Ishikawa (cell line): ENCODE measurements around the gene MIS18BP1.

Source experiments
- CEBPB ChIP-seq: IDR thresholded peaks from 2 replicates; pipeline ENCODE4 v1.6.1; 2012
- CREB1 ChIP-seq: IDR thresholded peaks from 2 replicates; pipeline ENCODE4 v1.6.1; 2012; ENCODE audit warnings: low read depth
- EGR1 ChIP-seq: IDR thresholded peaks from 2 replicates; pipeline ENCODE4 v1.6.1; 2012
- EP300 ChIP-seq: IDR thresholded peaks from 2 replicates; pipeline ENCODE4 v1.6.1; 2012; ENCODE audit warnings: borderline replicate concordance
- FOXM1 ChIP-seq: IDR thresholded peaks from 2 replicates; pipeline ENCODE4 v1.6.1; 2012; ENCODE audit warnings: low read depth, borderline replicate concordance
- NFIC ChIP-seq: IDR thresholded peaks from 2 replicates; pipeline ENCODE4 v1.6.1; 2012
- RAD21 ChIP-seq: IDR thresholded peaks from 2 replicates; pipeline ENCODE4 v1.6.1; 2012; ENCODE audit warnings: low read depth
- TAF1 ChIP-seq: IDR thresholded peaks from 2 replicates; pipeline ENCODE4 v1.6.1; 2012; ENCODE audit warnings: low read depth, mild to moderate bottlenecking
- TCF12 ChIP-seq: IDR thresholded peaks from 2 replicates; pipeline ENCODE4 v1.6.1; 2012; ENCODE audit warnings: low read depth
- TEAD4 ChIP-seq: IDR thresholded peaks from 2 replicates; pipeline ENCODE4 v1.6.1; 2012
- YY1 ChIP-seq: IDR thresholded peaks from 2 replicates; pipeline ENCODE4 v1.6.1; 2012; ENCODE audit warnings: low read depth
- ZBTB7A ChIP-seq: IDR thresholded peaks from 2 replicates; pipeline ENCODE4 v1.6.1; 2012; ENCODE audit warnings: low read depth
- TF ChIP-seq, protein P1 (sequence below): IDR thresholded peaks from 2 replicates; pipeline ENCODE4 v1.6.1; 2012
- TF ChIP-seq, protein P2 (sequence below): IDR thresholded peaks from 2 replicates; pipeline ENCODE4 v1.6.1; 2012
- TF ChIP-seq, protein P3 (sequence below): IDR thresholded peaks from 2 replicates; pipeline ENCODE4 v1.6.1; 2012; ENCODE audit warnings: low read depth, mild to moderate bottlenecking

The MIS18BP1 gene

DNA sequence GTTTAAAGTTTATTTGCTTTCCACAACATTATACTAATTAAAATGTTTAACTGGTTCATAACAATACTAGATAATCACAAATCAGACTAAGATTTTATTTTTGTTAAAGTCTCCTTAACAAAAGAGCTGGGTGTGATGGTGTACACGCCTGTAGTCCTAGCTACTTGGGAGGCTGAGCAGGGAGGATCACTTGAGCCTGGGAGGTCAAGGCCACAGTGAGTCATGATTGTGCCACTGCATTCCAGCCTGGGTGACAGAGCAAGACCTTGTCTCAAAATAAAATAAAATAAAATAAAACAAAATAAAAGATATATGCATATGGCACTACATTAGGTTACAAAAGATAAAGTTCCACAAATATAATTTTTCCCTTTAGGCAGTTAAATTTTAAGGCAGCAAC, 5.6 kb downstream of the MIS18BP1 start:
- TF ChIP-seq EP300 (no peak), CEBPB (no peak), FOXM1 (no peak), TAF1 (no peak), CREB1 (no peak)
- TF ChIP-seq, protein P1, sequence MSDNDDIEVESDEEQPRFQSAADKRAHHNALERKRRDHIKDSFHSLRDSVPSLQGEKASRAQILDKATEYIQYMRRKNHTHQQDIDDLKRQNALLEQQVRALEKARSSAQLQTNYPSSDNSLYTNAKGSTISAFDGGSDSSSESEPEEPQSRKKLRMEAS: no peak

DNA sequence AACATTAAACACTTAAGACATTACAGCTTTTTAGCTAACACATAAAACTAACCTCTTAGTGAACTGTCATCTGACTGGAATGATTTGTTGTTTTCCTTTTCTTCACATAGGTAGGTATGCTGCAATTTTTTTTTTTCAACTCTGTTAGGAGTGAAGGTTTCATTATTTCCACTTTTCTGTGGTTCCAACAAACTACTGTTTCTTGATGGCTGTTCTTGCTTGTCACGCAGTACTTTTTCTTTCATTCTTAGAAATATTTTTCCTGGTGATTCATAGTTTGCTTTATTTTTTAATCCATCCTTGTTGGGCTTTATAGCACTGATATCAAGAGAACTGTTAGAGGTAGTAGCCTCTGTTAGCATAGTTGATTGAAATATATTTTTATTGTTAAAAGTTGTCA, 6.3 kb downstream of the MIS18BP1 start:
- no peak for TF ChIP-seq RAD21
- TF ChIP-seq TAF1: no peak
- TF ChIP-seq TCF12: no peak
- TF ChIP-seq EGR1: no peak
- TF ChIP-seq, protein P2, sequence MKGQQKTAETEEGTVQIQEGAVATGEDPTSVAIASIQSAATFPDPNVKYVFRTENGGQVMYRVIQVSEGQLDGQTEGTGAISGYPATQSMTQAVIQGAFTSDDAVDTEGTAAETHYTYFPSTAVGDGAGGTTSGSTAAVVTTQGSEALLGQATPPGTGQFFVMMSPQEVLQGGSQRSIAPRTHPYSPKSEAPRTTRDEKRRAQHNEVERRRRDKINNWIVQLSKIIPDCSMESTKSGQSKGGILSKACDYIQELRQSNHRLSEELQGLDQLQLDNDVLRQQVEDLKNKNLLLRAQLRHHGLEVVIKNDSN: no peak
- TF ChIP-seq EP300: no peak
- no peak for TF ChIP-seq ZBTB7A

DNA sequence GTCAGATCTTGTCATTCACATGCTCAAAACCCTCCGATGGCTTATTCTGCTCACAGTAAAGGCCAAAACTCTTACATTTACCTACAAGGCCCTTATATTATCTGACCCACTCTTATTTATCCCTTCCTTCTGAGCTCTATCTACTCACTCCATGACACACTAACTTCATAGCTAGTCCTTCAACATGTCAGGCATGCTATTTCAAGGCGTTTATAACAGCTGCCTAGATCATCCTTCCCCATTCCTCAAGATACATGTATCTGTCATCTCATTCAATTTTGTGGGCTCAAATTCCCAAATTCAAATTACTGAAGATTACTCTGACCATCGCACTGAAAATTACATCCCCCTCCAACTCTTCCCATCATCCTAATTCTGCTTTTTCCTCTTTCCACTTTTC, 6.9 kb downstream of the MIS18BP1 start:
- TF ChIP-seq TCF12: no peak
- TF ChIP-seq EP300: no peak
- TF ChIP-seq RAD21: no peak
- no peak for TF ChIP-seq CEBPB
- no peak for TF ChIP-seq NFIC
- no peak for TF ChIP-seq CREB1
- no peak for TF ChIP-seq FOXM1
- TF ChIP-seq YY1: no peak
- TF ChIP-seq TEAD4: no peak

DNA sequence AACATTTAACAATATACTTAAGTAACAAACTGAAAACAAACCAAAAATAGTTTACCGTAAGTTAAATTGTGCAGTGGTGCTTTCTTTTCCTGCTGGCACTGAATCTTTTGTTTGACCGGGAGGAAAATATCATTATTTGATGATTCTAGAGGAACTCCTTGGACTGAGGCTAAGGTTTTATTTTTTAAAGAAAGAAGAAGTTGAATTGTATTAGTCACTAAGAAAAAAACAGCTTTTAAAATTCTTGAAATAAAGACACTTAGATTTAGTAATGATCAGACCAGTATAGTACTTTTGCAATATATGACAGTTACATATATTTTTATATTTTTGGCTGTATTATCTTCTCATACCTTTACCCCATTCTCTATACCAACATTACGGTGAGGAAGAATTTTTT, 10.3 kb downstream of the MIS18BP1 start:
- no peak for TF ChIP-seq EP300
- no peak for TF ChIP-seq CEBPB

DNA sequence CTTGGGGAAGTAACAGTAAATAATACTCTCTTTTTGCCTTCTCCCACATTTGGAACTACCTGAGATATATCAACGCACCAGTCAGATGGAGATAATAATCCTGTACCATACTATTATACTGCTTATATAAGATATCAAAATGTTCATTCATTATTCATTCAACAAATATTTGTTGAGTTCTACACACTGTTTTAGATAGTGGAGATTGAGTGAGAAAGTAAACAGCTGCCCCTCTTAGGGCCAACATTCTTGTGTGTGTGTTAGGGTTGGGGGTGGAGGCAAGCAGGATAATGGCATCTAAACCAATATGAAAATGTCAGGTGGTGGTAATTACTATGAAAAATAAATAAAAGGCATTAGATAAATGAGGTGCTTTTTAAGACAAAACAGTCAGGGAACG, 14.0 kb downstream of the MIS18BP1 start:
- no peak for TF ChIP-seq EP300
- TF ChIP-seq TEAD4: no peak
- no peak for TF ChIP-seq TAF1
- no peak for TF ChIP-seq CEBPB
- TF ChIP-seq, protein P1: no peak
- TF ChIP-seq EGR1: no peak
- TF ChIP-seq CREB1: no peak
- no peak for TF ChIP-seq NFIC
- TF ChIP-seq, protein P3, sequence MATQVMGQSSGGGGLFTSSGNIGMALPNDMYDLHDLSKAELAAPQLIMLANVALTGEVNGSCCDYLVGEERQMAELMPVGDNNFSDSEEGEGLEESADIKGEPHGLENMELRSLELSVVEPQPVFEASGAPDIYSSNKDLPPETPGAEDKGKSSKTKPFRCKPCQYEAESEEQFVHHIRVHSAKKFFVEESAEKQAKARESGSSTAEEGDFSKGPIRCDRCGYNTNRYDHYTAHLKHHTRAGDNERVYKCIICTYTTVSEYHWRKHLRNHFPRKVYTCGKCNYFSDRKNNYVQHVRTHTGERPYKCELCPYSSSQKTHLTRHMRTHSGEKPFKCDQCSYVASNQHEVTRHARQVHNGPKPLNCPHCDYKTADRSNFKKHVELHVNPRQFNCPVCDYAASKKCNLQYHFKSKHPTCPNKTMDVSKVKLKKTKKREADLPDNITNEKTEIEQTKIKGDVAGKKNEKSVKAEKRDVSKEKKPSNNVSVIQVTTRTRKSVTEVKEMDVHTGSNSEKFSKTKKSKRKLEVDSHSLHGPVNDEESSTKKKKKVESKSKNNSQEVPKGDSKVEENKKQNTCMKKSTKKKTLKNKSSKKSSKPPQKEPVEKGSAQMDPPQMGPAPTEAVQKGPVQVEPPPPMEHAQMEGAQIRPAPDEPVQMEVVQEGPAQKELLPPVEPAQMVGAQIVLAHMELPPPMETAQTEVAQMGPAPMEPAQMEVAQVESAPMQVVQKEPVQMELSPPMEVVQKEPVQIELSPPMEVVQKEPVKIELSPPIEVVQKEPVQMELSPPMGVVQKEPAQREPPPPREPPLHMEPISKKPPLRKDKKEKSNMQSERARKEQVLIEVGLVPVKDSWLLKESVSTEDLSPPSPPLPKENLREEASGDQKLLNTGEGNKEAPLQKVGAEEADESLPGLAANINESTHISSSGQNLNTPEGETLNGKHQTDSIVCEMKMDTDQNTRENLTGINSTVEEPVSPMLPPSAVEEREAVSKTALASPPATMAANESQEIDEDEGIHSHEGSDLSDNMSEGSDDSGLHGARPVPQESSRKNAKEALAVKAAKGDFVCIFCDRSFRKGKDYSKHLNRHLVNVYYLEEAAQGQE: no peak
- TF ChIP-seq, protein P2: no peak
- TF ChIP-seq ZBTB7A: no peak

DNA sequence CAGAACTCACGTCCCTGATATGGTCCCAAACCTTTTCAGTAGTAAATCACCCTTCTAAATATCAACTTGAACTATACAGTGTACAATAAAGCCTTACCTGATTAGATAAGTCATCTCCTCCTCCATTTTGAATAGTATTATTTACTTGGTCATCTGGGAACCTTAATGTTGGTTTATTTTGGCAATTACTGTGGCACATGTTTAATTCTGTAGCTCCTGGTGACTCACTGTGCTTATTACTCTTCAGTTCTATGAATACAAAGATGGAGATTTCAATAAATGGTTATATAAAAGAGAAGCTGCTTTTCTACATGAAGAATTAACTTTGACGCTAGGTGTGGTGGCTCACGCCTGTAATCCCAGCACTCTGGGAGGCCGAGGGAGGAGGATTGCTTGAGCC, 25.4 kb downstream of the MIS18BP1 start:
- TF ChIP-seq, protein P1: no peak
- TF ChIP-seq YY1 (no peak), EGR1 (no peak), CREB1 (no peak), TEAD4 (no peak), TAF1 (no peak), NFIC (no peak), ZBTB7A (no peak), TCF12 (no peak), FOXM1 (no peak)
- TF ChIP-seq, protein P3: no peak
- TF ChIP-seq, protein P2: no peak
